ENCODE data around the gene ZBTB48.

Gene ZBTB48

DNA sequence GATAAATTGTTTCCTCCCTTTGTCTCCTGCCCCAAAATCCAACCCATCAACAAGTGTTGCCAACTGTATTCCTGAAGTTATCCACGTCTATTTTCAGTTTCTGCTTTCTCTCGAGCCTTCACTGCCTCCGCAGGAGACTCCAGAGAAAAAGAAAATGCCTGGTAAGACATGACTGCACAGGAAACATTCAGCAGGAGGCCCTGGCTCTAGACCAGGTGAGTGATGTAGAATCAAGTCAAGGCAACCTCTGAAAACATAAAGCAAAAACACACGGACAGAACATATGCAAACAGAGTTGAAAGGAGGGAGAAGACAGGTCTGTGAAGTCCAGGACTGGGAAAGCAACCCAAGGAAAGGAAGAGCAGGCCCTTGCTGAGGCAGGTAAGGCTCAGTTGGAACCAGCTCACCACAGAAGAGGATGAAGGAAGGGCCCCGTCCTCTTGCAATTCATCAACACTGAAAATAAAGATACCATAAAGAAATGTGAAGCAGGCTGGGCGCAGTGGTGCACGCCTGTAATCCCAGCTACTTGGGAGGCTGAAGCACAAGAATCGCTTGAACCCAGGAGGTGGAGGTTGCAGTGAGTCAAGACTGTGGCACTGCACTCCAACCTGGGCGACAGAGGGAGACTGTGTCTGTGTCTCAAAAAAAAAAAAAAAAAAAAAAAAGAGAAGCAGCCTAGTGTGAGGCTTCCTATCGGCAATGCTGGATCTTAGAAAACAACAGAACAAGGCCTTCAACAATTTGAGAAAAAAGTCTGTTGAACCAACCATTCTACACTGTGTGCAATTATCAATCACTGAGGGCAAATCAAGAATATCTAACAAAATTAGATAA, 34.3 kb upstream of the ZBTB48 start:
- Histone ChIP-seq H3K9me3 (ENCODE audit: control insufficient read depth, low read length) (no peaks in the 10 kb centered on the region), H3K4me1 (no peaks in the 10 kb centered on the region), H2AFZ (no peak overlapping the region), H3K27me3 (ENCODE audit: control insufficient read depth, insufficient read depth, low read length) (no peaks in the 10 kb centered on the region), H3K9ac (no peak overlapping the region), H3K79me2 (no peaks in the 10 kb centered on the region), H3K27ac (peak overlapping the region; percentile 19), H3K4me3 (ENCODE audit: low read depth, low read length) (no peak overlapping the region), H3K4me2 (ENCODE audit: low read length) (no peak overlapping the region), H3K36me3 (ENCODE audit: control insufficient read depth, insufficient read depth, low read length) (no peaks in the 10 kb centered on the region)
- TF ChIP-seq, protein P1, sequence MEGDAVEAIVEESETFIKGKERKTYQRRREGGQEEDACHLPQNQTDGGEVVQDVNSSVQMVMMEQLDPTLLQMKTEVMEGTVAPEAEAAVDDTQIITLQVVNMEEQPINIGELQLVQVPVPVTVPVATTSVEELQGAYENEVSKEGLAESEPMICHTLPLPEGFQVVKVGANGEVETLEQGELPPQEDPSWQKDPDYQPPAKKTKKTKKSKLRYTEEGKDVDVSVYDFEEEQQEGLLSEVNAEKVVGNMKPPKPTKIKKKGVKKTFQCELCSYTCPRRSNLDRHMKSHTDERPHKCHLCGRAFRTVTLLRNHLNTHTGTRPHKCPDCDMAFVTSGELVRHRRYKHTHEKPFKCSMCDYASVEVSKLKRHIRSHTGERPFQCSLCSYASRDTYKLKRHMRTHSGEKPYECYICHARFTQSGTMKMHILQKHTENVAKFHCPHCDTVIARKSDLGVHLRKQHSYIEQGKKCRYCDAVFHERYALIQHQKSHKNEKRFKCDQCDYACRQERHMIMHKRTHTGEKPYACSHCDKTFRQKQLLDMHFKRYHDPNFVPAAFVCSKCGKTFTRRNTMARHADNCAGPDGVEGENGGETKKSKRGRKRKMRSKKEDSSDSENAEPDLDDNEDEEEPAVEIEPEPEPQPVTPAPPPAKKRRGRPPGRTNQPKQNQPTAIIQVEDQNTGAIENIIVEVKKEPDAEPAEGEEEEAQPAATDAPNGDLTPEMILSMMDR (IDR thresholded peaks at IDR 0.05), result no peak

DNA sequence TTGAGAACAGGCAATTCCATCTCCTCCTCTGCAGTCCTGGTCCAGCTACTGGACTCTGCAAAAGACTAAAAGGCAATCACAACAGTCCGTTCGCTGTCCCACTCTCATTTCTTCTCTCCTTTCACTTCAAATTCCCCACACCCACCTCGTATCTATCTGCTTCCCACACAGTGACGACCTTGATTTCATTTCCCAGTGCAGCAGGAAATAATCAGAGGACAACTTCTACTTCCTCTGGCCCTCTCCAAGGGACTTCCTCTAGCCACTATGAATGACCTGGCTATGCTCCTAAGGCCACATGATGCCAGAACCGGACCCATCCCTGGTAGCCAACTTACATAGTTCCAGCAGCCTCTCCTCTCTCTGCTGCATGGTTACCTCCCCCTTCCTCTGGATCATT, 33.5 kb upstream of the ZBTB48 start:
- Histone ChIP-seq H3K79me2 (no peaks in the 10 kb centered on the region), H3K27ac (peak overlapping the region; percentile 19), H3K4me2 (ENCODE audit: low read length) (no peak overlapping the region), H3K9ac (no peak overlapping the region), H3K9me3 (ENCODE audit: control insufficient read depth, low read length) (no peaks in the 10 kb centered on the region), H3K27me3 (ENCODE audit: control insufficient read depth, insufficient read depth, low read length) (no peaks in the 10 kb centered on the region), H3K4me1 (no peaks in the 10 kb centered on the region), H3K4me3 (ENCODE audit: low read depth, low read length) (no peak overlapping the region), H3K36me3 (ENCODE audit: control insufficient read depth, insufficient read depth, low read length) (no peaks in the 10 kb centered on the region), H2AFZ (no peak overlapping the region)
- TF ChIP-seq, protein P1 (IDR thresholded peaks at IDR 0.05), result no peak

DNA sequence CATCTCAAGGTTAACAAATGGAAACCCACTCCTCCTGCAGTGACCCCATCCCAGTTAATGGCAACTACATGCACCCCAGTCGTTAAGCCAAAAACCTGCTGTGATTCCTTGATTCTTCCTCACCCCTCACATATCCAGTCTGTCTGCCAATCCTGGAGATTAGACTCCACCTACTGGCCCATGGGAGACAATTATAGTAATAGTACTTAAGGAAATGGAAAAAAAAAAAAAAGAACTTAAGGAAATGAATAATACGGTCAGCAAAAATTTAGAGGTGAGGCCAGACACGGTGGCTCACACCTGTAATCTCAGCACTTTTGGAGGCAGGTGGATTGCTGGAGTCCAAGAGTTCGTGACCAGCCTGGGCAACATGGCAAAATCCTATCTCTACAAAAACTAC, 32.5 kb upstream of the ZBTB48 start:
- H3K4me1 ChIP-seq, result no peaks in the 10 kb centered on the region
- TF ChIP-seq, protein P1 (IDR thresholded peaks at IDR 0.05), result no peak
- H3K9me3 ChIP-seq (ENCODE audit: control insufficient read depth, low read length), result no peaks in the 10 kb centered on the region
- no peak overlapping the region for H3K27ac ChIP-seq
- H3K79me2 ChIP-seq, result no peaks in the 10 kb centered on the region
- no peaks in the 10 kb centered on the region for H3K27me3 ChIP-seq (ENCODE audit: control insufficient read depth, insufficient read depth, low read length)
- no peak overlapping the region for H2AFZ ChIP-seq
- no peak overlapping the region for H3K9ac ChIP-seq
- H3K36me3 ChIP-seq (ENCODE audit: control insufficient read depth, insufficient read depth, low read length), result no peaks in the 10 kb centered on the region
- no peak overlapping the region for H3K4me2 ChIP-seq (ENCODE audit: low read length)
- no peak overlapping the region for H3K4me3 ChIP-seq (ENCODE audit: low read depth, low read length)

DNA sequence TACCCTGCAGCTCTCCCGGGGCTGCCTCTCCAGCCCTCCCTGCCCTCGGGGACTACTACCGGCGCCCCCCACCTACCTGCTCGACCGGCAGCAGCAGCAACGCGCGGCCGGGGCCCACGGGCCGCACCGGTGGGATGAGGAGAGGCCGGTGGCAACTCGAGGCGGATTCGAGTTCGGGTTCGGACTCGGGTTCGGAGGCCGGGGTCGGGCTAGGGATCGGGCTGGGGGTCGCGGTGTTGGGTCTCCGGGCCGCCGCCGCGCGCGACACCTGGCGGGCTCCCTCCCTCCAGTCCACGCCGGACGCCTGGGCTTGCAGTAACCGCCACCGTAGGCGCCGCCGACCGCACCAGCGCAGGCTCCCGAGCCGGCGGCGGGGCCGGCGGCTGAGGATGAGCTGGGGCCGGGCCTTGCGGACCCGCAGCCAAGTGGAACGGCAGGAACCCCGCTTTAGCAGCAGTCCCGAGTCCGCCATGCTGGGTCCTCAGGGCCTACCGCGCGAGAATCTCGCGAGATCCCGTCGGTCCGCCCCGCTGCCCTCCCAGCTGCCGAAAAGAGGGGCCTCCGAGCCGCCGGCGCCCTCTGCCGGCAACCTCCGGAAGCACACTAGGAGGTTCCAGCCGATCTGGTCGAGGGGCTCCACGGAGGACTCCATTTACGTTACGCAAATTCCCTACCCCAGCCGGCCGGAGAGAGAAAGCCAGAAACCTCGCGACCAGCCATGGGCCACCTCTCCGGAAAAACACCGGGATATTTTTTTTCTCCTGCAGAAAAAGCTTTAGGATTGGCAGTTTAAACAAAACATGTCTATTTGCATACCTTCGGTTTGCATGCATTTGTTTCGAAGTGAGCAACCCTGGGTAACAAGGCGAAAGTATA, 25.5 kb upstream of the ZBTB48 start, which contains the start of gene NOL9:
Gene NOL9 (minus strand): TSS at position 483 of the 876 bp plus-strand sequence. CDS start 11 bp downstream, at position 472.
- Histone ChIP-seq H3K4me1 (no peaks in the 10 kb centered on the region), H3K4me3 (ENCODE audit: low read depth, low read length) (peak within 1 kb of the TSS; percentile 89), H3K79me2 (peaks cover 3% of the 10 kb centered on the region), H3K27ac (peak within 1 kb of the TSS; percentile 9), H3K27me3 (ENCODE audit: control insufficient read depth, insufficient read depth, low read length) (no peaks in the 10 kb centered on the region), H3K4me2 (ENCODE audit: low read length) (peak within 1 kb of the TSS; percentile 97), H3K9me3 (ENCODE audit: control insufficient read depth, low read length) (no peaks in the 10 kb centered on the region), H2AFZ (peak within 1 kb of the TSS; percentile 92), H3K9ac (peak within 1 kb of the TSS; percentile 28), H3K36me3 (ENCODE audit: control insufficient read depth, insufficient read depth, low read length) (no peaks in the 10 kb centered on the region)
- TF ChIP-seq, protein P1 (IDR thresholded peaks at IDR 0.05), result peak; percentile 89

Measured in parathyroid adenoma (tissue), 2 donors.